OCI-LY7 (cell line): ENCODE results near the gene SLC26A11.

Experiments
- CTCF ChIP-seq: fragments of 200-600 bp; sonication (generic); conservative IDR thresholded peaks from 2 replicates; pipeline ENCODE4 v1.5.1; 2014; ENCODE audit warnings: mild to moderate bottlenecking, antibody characterized with exemption, low read length, moderate library complexity, mixed read lengths
- EZH2phosphoT487 ChIP-seq: fragments of 200-600 bp; sonication (generic); IDR thresholded peaks from 2 replicates; pipeline ENCODE4 v1.6.1; 2018; ENCODE audit warnings: low read depth, borderline replicate concordance, mild to moderate bottlenecking, mixed run types, antibody characterized with exemption, low read length, moderate library complexity, mixed read lengths

- TF ChIP-seq CTCF: no peak
- no peak for TF ChIP-seq EZH2phosphoT487
Measured at GRCh38 chr17:80219763-80220053, 519 bp upstream of the SLC26A11 start.
